Mesendoderm (in vitro differentiated cells): ENCODE measurements around the gene DDIT3.
"Not testable (repeated sequence)": the region's sequence is repeated elsewhere in the genome, so short reads cannot be mapped to it uniquely, and the experiment has no call there.

Experiments
- DNase-seq: peaks from one replicate; pipeline ENCODE4 v3.0.0; 2013
- H2AK5ac ChIP-seq: 2 replicates; pipeline ENCODE4 v1.6.1; 2013; ENCODE audit warnings: low read length, inconsistent platforms
- H2BK120ac ChIP-seq: 2 replicates; pipeline ENCODE4 v1.6.1; 2013; ENCODE audit warnings: low read depth, mild to moderate bottlenecking, low read length, moderate library complexity, mixed read lengths
- H2BK15ac ChIP-seq: replicated peaks from 2 replicates; pipeline ENCODE4 v1.6.1; 2013; ENCODE audit warnings: low read depth, mild to moderate bottlenecking, moderate library complexity
- H2BK5ac ChIP-seq: 2 replicates; pipeline ENCODE4 v1.6.1; 2013; ENCODE audit warnings: low read length, inconsistent platforms
- H3K18ac ChIP-seq: 2 replicates; pipeline ENCODE4 v1.6.1; 2013; ENCODE audit warnings: mild to moderate bottlenecking, low read length, mixed read lengths
- H3K23ac ChIP-seq: one replicate; pipeline ENCODE4 v1.6.1; 2013; ENCODE audit warnings: low read length
- H3K27ac ChIP-seq: 2 replicates; pipeline ENCODE4 v1.5.1; 2013; ENCODE audit warnings: low read depth, mild to moderate bottlenecking, inconsistent platforms, low read length, moderate library complexity
- H3K27me3 ChIP-seq: 2 replicates; pipeline ENCODE4 v1.6.1; 2013; ENCODE audit warnings: low read length, control low read depth, mild to moderate bottlenecking, inconsistent platforms; ENCODE audit not compliant: insufficient read depth, poor library complexity
- H3K36me3 ChIP-seq: 2 replicates; pipeline ENCODE4 v1.6.1; 2013; ENCODE audit warnings: low read length, inconsistent platforms; ENCODE audit not compliant: control insufficient read depth, insufficient read depth
- H3K4ac ChIP-seq: one replicate; pipeline ENCODE4 v1.6.1; 2013; ENCODE audit warnings: low read depth, mild to moderate bottlenecking, low read length, moderate library complexity
- H3K4me1 ChIP-seq: 2 replicates; pipeline ENCODE4 v1.6.1; 2013; ENCODE audit warnings: low read depth, low read length, inconsistent platforms; ENCODE audit not compliant: control insufficient read depth
- H3K4me2 ChIP-seq: 2 replicates; pipeline ENCODE4 v1.6.1; 2013; ENCODE audit warnings: low read length
- H3K4me3 ChIP-seq: 2 replicates; pipeline ENCODE4 v1.5.1; 2013; ENCODE audit warnings: mild to moderate bottlenecking, low read length
- H3K56ac ChIP-seq: one replicate; pipeline ENCODE4 v1.6.1; 2013; ENCODE audit warnings: low read length
- H3K79me1 ChIP-seq: 2 replicates; pipeline ENCODE4 v1.6.1; 2013; ENCODE audit warnings: low read length, inconsistent platforms
- H3K79me2 ChIP-seq: 2 replicates; pipeline ENCODE4 v1.6.1; 2013; ENCODE audit warnings: mild to moderate bottlenecking, low read length; ENCODE audit not compliant: control insufficient read depth, insufficient read depth
- H3K9ac ChIP-seq: 2 replicates; pipeline ENCODE4 v1.6.1; 2013; ENCODE audit warnings: low read length, inconsistent platforms
- H4K5ac ChIP-seq: one replicate; pipeline ENCODE4 v1.6.1; 2013; ENCODE audit warnings: low read length
- H4K8ac ChIP-seq: one replicate; pipeline ENCODE4 v1.6.1; 2013; ENCODE audit warnings: low read depth, mild to moderate bottlenecking, control low read depth, low read length, moderate library complexity
- WGBS: extraction: QIAGEN DNeasy Blood & Tissue Kit; methylation state at CpG from one replicate; pipeline ENCODE4 v1.1.7; 2013; ENCODE audit warnings: low lambda C conversion rate, missing lambda C conversion rate; ENCODE audit not compliant: insufficient coverage; ENCODE audit errors: extremely low coverage; 5-methylcytosine and 5-hydroxymethylcytosine counted together

DDIT3 gene

DNA sequence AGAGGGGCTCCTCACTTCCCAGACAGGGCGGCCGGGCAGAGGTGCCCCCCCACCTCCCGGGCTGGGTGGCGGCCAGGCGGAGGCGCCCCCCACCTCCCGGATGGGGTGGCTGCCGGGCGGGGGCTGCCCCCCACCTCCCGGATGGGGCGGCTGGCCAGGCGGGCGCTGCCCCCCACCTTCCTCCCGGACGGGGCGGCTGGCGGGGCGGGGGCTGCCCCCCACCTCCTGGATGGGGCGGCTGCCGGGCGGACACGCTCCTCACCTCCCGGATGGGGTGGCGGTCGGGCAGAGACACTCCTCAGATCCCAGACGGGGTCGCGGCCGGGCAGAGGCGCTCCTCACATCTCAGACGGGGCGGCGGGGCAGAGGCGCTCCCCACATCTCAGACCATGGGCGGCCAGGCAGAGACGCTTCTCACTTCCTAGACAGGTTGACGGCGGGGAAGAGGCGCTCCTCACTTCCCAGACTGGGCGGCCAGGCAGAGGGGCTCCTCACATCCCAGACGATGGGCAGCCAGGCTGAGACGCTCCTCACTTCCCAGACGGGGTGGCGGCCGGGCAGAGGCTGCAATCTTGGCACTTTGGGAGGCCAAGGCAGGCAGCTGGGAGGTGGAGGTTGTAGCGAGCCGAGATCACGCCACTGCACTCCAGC is 25.1 kb downstream of the DDIT3 start:
- H2BK120ac ChIP-seq, DNase-seq, H2BK15ac ChIP-seq, H3K4ac ChIP-seq, H3K4me3 ChIP-seq, H2BK5ac ChIP-seq, H3K4me2 ChIP-seq, H3K56ac ChIP-seq, H3K9ac ChIP-seq, H3K4me1 ChIP-seq, H3K79me2 ChIP-seq, H3K27ac ChIP-seq, H3K23ac ChIP-seq, H4K8ac ChIP-seq, H2AK5ac ChIP-seq, H3K18ac ChIP-seq, H3K27me3 ChIP-seq, H4K5ac ChIP-seq: not testable (repeated sequence)
- WGBS: no CpG with 5 or more reads among the region's 48 CpGs
- H3K36me3 ChIP-seq: peaks cover 27% of the 10 kb centered on the region
- peaks cover 21% of the 10 kb centered on the region for H3K79me1 ChIP-seq

DNA sequence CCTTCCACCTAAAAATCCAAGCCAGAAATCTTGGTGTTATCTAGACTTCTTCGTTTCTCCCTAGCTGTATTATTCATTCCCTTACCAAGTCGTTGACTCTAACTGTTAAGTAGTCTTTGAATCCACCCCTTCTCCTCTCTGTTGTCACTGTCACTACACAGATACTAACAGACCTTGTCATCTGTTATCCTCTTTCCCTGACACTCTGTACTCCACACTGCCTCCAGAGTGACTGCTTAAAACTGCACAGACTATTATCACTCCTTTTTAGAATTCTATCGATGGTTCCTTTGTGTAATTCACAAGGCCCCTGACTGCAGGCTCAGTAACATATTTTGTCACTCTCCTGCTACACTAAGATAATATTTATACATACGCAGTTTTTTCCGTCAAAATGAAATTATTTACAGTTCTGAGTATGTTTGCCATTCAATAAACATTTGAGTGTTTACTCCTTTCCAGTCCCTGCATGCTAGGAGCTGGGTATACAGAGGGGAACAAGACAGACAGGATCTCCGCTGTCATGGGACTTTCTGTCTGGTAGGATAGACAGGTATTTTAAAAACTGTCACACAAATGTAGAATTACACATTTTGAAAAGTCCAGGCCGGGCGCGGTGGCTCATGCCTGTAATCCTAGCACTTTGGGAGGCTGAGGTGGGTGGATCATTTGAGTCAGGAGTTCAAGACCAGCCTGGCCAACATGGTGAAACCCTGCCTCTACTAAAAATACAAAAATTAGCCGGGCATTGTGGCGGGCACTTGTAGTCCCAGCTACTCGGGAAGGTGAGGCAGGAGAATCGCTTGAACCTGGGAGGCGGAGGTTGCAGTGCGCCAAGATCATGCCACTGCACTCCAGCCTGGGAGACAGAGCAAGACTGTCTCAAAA is 28.7 kb downstream of the DDIT3 start:
- Histone ChIP-seq H4K8ac (no peak overlapping the region), H3K27ac (no peak overlapping the region), H2BK15ac (no peak overlapping the region), H3K27me3 (no peaks in the 10 kb centered on the region), H3K56ac (no peak overlapping the region), H3K79me2 (peaks cover 22% of the 10 kb centered on the region), H3K4me2 (no peak overlapping the region), H2AK5ac (no peak overlapping the region), H2BK5ac (no peak overlapping the region), H3K79me1 (peaks cover 20% of the 10 kb centered on the region), H3K4ac (no peak overlapping the region), H3K36me3 (peaks cover 14% of the 10 kb centered on the region), H3K23ac (no peak overlapping the region), H3K18ac (no peak overlapping the region), H4K5ac (no peak overlapping the region), H3K4me3 (no peak overlapping the region), H3K9ac (no peak overlapping the region), H3K4me1 (peaks cover 3% of the 10 kb centered on the region), H2BK120ac (no peak overlapping the region)
- DNase-seq: peak; percentile 68
- WGBS: no CpG with 5 or more reads among the region's 15 CpGs

GRCh38 chr12:57490126-57490525 is 30.2 kb downstream of the DDIT3 start:
- Histone ChIP-seq H3K4me1 (peaks cover 3% of the 10 kb centered on the region), H3K36me3 (peaks cover 13% of the 10 kb centered on the region), H4K8ac (no peak overlapping the region), H4K5ac (no peak overlapping the region), H3K18ac (no peak overlapping the region), H3K23ac (no peak overlapping the region), H3K4me2 (no peak overlapping the region), H2BK5ac (no peak overlapping the region), H3K9ac (no peak overlapping the region), H3K56ac (no peak overlapping the region), H2AK5ac (no peak overlapping the region), H3K4me3 (no peak overlapping the region), H3K79me2 (peaks cover 22% of the 10 kb centered on the region), H3K27me3 (no peaks in the 10 kb centered on the region), H3K27ac (no peak overlapping the region), H2BK120ac (no peak overlapping the region), H2BK15ac (no peak overlapping the region), H3K79me1 (peaks cover 20% of the 10 kb centered on the region), H3K4ac (no peak overlapping the region)
- no CpG with 5 or more reads among the region's 4 CpGs for WGBS
- DNase-seq: no peak

- peaks cover 3% of the 10 kb centered on the region for H3K4me1 ChIP-seq
- H2BK5ac ChIP-seq: no peak overlapping the region
- H3K9ac ChIP-seq: peak overlapping the region; percentile 99
- WGBS: no CpG with 5 or more reads among the region's 5 CpGs
- H2BK120ac ChIP-seq: no peak overlapping the region
- peak overlapping the region; percentile 99 for H3K4me3 ChIP-seq
- peaks cover 22% of the 10 kb centered on the region for H3K79me2 ChIP-seq
- no peaks in the 10 kb centered on the region for H3K27me3 ChIP-seq
- H4K5ac ChIP-seq: no peak overlapping the region
- no peak overlapping the region for H3K18ac ChIP-seq
- no peak overlapping the region for H3K4ac ChIP-seq
- peak overlapping the region; percentile 99 for H3K56ac ChIP-seq
- peak; percentile 39 for DNase-seq
- H4K8ac ChIP-seq: no peak overlapping the region
- H3K79me1 ChIP-seq: peaks cover 20% of the 10 kb centered on the region
- no peak overlapping the region for H2AK5ac ChIP-seq
- no peak overlapping the region for H2BK15ac ChIP-seq
- H3K4me2 ChIP-seq: peak overlapping the region; percentile 85
- H3K23ac ChIP-seq: no peak overlapping the region
- peaks cover 13% of the 10 kb centered on the region for H3K36me3 ChIP-seq
- H3K27ac ChIP-seq: no peak overlapping the region
These were observed 31.1 kb downstream of the DDIT3 start for GRCh38 chr12:57489157-57489641.

DNA sequence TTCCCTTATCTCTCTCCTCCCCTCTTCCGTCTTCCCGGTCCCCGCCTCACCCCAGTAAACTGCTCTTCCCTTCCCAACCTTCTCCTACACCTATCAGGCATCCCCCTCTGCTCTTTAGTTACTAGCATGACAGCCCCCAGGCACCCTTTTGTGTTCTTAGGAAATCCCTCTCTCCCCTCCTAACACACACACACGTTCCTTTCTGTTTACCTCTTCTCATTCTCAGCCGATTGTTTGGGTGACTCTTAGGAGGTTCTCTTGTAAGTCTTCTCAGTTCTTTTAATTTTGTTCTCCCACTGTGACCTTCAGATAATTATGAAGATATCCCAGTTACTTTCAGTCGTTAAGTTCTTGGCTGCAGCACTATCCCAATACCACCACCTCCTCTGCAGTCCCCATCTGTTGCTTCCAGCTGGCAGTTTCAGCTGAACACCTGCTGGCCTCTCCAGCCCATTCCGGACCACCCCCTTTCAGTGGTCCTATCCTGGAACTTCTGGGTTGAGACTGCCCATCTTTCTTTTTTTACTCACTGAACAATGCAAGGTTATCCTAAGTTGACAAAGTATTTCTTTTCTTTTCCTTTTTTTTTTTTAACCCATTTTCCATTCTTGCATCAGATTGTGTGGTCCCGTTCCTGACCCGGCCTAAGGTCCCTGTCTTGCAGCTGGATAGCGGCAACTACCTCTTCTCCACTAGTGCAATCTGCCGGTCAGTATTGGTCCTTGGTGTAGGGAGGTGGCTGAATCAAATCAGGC is 31.7 kb downstream of the DDIT3 start:
- peak overlapping the region; percentile 99 for H3K9ac ChIP-seq
- peaks cover 13% of the 10 kb centered on the region for H3K36me3 ChIP-seq
- peak overlapping the region; percentile 99 for H3K4me3 ChIP-seq
- no peak overlapping the region for H3K23ac ChIP-seq
- peaks cover 20% of the 10 kb centered on the region for H3K79me1 ChIP-seq
- peak overlapping the region; percentile 66 for H2BK120ac ChIP-seq
- peak overlapping the region; percentile 99 for H3K56ac ChIP-seq
- H3K4ac ChIP-seq: peak overlapping the region; percentile 46
- peak overlapping the region; percentile 99 for H2AK5ac ChIP-seq
- WGBS: 100% methylated on average over 3 of the region's 11 CpGs
- peak overlapping the region; percentile 85 for H3K4me2 ChIP-seq
- H4K8ac ChIP-seq: no peak overlapping the region
- H3K18ac ChIP-seq: peak overlapping the region; percentile 97
- H2BK15ac ChIP-seq: no peak overlapping the region
- H4K5ac ChIP-seq: no peak overlapping the region
- H3K4me1 ChIP-seq: peaks cover 3% of the 10 kb centered on the region
- peak overlapping the region; percentile 79 for H3K27ac ChIP-seq
- H3K27me3 ChIP-seq: no peaks in the 10 kb centered on the region
- H2BK5ac ChIP-seq: peak overlapping the region; percentile 97
- H3K79me2 ChIP-seq: peaks cover 22% of the 10 kb centered on the region
- peak; percentile 25 for DNase-seq
